ENCODE measurements around the gene ATP6V1G1. TPM values are rescaled to one million over a fixed set of nuclear protein-coding genes. Genes with fewer than 3 reads are reported as not detected.

ATP6V1G1 gene
- total and polyA plus RNA-seq, 2 of the 13 experiments (the other 11 are each of a cell fraction or from before 2014, with no cell fraction given), result 108 to 158 TPM

GRCh38 chr9:114587345-114588202 lies at the start of gene ATP6V1G1 (continued):
- TF ChIP-seq SNAPC4 (CRISPR knock-in tag; IDR thresholded peaks at IDR 0.05) (peak; percentile 81), ZNF720 (CRISPR knock-in tag; IDR thresholded peaks at IDR 0.05) (no peak), ZNF431 (CRISPR knock-in tag; IDR thresholded peaks at IDR 0.05; ENCODE audit: borderline replicate concordance, low read depth) (peak; percentile 31; the same call in 1 of the 2 replicates), GFI1 (CRISPR knock-in tag; IDR thresholded peaks at IDR 0.05; ENCODE audit: borderline replicate concordance) (no peak; the same call in 1 of the 2 replicates), CENPBD1 (CRISPR knock-in tag; IDR thresholded peaks at IDR 0.05; ENCODE audit: borderline replicate concordance, low read depth) (no peak), PRMT3 (CRISPR knock-in tag; IDR thresholded peaks at IDR 0.05; ENCODE audit: borderline replicate concordance, low read depth) (no peak), SYNCRIP (IDR thresholded peaks at IDR 0.05; ENCODE audit: insufficient read depth, low read depth, low read length) (no peak), CEBPB (IDR thresholded peaks at IDR 0.05; ENCODE audit: borderline replicate concordance, low read depth, low read length) (no peak), ZBTB21 (CRISPR knock-in tag; IDR thresholded peaks at IDR 0.05) (peak; percentile 34; the same call in 1 of the 2 replicates), ATF4 (CRISPR knock-in tag; IDR thresholded peaks at IDR 0.05) (peak in 1 of 2 experiments; percentile 38; a peak in 1 of 4 replicates), ZZZ3 (CRISPR knock-in tag; IDR thresholded peaks at IDR 0.05; ENCODE audit: borderline replicate concordance) (peak; percentile 90; the same call in 1 of the 2 replicates), ZFP36 (IDR thresholded peaks at IDR 0.05; ENCODE audit: borderline replicate concordance, low read depth, low read length, partially characterized antibody) (no peak), PRDM10 (CRISPR knock-in tag; IDR thresholded peaks at IDR 0.05; ENCODE audit: low read depth) (0 out of 2 replicates have a peak, but pooled peaks have one; percentile 38), GZF1 (CRISPR knock-in tag; IDR thresholded peaks at IDR 0.05) (no peak), RBAK (CRISPR knock-in tag; IDR thresholded peaks at IDR 0.05) (no peak), ZFY (CRISPR knock-in tag; IDR thresholded peaks at IDR 0.05) (peak; percentile 100), EZH2 (conservative IDR thresholded peaks at IDR 0.05; ENCODE audit: low read depth, low read length) (no peak), ZNF282 (IDR thresholded peaks at IDR 0.05; ENCODE audit: partially characterized antibody) (no peak)
